ENCODE data around the gene PTH1R. TPM values are rescaled to one million over a fixed set of nuclear protein-coding genes. Genes with fewer than 3 reads are reported as not detected.

PTH1R gene
- polyA plus RNA-seq, 2 of the 4 experiments (the other 2 are of a cell fraction): 0.45 to 0.53 TPM

DNA sequence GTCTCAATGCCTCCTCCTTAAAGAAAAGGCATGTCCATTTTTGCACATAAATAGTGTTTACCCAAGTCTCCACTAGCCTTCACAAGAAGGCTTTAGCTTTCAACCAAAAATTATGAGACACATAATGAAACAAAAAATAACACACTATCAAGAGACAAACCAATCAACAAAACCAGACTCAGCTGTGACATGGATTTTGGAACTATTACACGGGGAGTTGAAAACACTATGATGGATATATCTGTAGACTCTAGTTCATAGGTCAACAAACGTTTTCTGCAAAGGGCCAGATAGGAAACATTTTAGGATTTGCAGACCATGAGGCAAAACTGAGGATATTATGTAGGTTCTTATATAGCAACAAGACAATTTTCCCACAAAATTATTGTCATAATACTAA, 39.2 kb upstream of the PTH1R start:
- ChIA-PET POLR2A (no interaction called here), CTCF (interaction anchor here (1.9 kb wide), 1 partner anchor 28 kb away, joined by 7 read pairs; no protein-coding TSS in a partner anchor)
- Histone ChIP-seq H3K27ac (no peak overlapping the region), H3K4me2 (no peak overlapping the region), H3K9me3 (peaks cover 25% of the 10 kb centered on the region; the same call in 2 of the 3 replicates), H3K4me3 (no peak overlapping the region), H3K4me1 (no peaks in the 10 kb centered on the region)
- WGBS (ENCODE audit: missing lambda C conversion rate): 42% methylated on average over 2 of the region's 2 CpGs
- ATAC-seq (no peak), DNase-seq (ENCODE audit: low read depth in 1 of 2, low spot score in 1 of 2) (no peak), FAIRE-seq (no peak)
- TF ChIP-seq HOXA7 (CRISPR knock-in tag; IDR thresholded peaks at IDR 0.05): no peak
- TF ChIP-seq CHD2 (IDR thresholded peaks at IDR 0.05; ENCODE audit: low read length, partially characterized antibody): no peak
- TF ChIP-seq, protein P1, sequence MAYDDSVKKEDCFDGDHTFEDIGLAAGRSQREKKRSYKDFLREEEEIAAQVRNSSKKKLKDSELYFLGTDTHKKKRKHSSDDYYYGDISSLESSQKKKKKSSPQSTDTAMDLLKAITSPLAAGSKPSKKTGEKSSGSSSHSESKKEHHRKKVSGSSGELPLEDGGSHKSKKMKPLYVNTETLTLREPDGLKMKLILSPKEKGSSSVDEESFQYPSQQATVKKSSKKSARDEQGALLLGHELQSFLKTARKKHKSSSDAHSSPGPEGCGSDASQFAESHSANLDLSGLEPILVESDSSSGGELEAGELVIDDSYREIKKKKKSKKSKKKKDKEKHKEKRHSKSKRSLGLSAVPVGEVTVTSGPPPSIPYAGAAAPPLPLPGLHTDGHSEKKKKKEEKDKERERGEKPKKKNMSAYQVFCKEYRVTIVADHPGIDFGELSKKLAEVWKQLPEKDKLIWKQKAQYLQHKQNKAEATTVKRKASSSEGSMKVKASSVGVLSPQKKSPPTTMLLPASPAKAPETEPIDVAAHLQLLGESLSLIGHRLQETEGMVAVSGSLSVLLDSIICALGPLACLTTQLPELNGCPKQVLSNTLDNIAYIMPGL (CRISPR knock-in tag; IDR thresholded peaks at IDR 0.05; ENCODE audit: borderline replicate concordance): no peak
- TF ChIP-seq BHLHE40 (IDR thresholded peaks at IDR 0.05; ENCODE audit: low read depth, low read length): no peak
- TF ChIP-seq HOXB5 (CRISPR knock-in tag; IDR thresholded peaks at IDR 0.05): no peak
- no peak for TF ChIP-seq GATA3 (IDR thresholded peaks at IDR 0.05; ENCODE audit: borderline replicate concordance)
- TF ChIP-seq, protein P2, sequence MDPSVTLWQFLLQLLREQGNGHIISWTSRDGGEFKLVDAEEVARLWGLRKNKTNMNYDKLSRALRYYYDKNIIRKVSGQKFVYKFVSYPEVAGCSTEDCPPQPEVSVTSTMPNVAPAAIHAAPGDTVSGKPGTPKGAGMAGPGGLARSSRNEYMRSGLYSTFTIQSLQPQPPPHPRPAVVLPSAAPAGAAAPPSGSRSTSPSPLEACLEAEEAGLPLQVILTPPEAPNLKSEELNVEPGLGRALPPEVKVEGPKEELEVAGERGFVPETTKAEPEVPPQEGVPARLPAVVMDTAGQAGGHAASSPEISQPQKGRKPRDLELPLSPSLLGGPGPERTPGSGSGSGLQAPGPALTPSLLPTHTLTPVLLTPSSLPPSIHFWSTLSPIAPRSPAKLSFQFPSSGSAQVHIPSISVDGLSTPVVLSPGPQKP (IDR thresholded peaks at IDR 0.05; ENCODE audit: low read depth, low read length): no peak
- TF ChIP-seq, protein P3, sequence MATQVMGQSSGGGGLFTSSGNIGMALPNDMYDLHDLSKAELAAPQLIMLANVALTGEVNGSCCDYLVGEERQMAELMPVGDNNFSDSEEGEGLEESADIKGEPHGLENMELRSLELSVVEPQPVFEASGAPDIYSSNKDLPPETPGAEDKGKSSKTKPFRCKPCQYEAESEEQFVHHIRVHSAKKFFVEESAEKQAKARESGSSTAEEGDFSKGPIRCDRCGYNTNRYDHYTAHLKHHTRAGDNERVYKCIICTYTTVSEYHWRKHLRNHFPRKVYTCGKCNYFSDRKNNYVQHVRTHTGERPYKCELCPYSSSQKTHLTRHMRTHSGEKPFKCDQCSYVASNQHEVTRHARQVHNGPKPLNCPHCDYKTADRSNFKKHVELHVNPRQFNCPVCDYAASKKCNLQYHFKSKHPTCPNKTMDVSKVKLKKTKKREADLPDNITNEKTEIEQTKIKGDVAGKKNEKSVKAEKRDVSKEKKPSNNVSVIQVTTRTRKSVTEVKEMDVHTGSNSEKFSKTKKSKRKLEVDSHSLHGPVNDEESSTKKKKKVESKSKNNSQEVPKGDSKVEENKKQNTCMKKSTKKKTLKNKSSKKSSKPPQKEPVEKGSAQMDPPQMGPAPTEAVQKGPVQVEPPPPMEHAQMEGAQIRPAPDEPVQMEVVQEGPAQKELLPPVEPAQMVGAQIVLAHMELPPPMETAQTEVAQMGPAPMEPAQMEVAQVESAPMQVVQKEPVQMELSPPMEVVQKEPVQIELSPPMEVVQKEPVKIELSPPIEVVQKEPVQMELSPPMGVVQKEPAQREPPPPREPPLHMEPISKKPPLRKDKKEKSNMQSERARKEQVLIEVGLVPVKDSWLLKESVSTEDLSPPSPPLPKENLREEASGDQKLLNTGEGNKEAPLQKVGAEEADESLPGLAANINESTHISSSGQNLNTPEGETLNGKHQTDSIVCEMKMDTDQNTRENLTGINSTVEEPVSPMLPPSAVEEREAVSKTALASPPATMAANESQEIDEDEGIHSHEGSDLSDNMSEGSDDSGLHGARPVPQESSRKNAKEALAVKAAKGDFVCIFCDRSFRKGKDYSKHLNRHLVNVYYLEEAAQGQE (IDR thresholded peaks at IDR 0.05): no peak
- no peak for TF ChIP-seq TFCP2L1 (CRISPR knock-in tag; IDR thresholded peaks at IDR 0.05)
- TF ChIP-seq, protein P4, sequence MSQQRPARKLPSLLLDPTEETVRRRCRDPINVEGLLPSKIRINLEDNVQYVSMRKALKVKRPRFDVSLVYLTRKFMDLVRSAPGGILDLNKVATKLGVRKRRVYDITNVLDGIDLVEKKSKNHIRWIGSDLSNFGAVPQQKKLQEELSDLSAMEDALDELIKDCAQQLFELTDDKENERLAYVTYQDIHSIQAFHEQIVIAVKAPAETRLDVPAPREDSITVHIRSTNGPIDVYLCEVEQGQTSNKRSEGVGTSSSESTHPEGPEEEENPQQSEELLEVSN (IDR thresholded peaks at IDR 0.05; ENCODE audit: borderline replicate concordance, low read depth): no peak
- TF ChIP-seq, protein P5, sequence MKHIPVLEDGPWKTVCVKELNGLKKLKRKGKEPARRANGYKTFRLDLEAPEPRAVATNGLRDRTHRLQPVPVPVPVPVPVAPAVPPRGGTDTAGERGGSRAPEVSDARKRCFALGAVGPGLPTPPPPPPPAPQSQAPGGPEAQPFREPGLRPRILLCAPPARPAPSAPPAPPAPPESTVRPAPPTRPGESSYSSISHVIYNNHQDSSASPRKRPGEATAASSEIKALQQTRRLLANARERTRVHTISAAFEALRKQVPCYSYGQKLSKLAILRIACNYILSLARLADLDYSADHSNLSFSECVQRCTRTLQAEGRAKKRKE (CRISPR knock-in tag; IDR thresholded peaks at IDR 0.05; ENCODE audit: low read depth): no peak
- no peak for TF ChIP-seq ZSCAN20 (CRISPR knock-in tag; IDR thresholded peaks at IDR 0.05)
- no peak for TF ChIP-seq KDM1A (IDR thresholded peaks at IDR 0.05; ENCODE audit: low read depth)
- TF ChIP-seq EP300 (IDR thresholded peaks at IDR 0.05): no peak
- no peak for TF ChIP-seq RNF2 (IDR thresholded peaks at IDR 0.05; ENCODE audit: borderline replicate concordance, low read depth)
- TF ChIP-seq, protein P6, sequence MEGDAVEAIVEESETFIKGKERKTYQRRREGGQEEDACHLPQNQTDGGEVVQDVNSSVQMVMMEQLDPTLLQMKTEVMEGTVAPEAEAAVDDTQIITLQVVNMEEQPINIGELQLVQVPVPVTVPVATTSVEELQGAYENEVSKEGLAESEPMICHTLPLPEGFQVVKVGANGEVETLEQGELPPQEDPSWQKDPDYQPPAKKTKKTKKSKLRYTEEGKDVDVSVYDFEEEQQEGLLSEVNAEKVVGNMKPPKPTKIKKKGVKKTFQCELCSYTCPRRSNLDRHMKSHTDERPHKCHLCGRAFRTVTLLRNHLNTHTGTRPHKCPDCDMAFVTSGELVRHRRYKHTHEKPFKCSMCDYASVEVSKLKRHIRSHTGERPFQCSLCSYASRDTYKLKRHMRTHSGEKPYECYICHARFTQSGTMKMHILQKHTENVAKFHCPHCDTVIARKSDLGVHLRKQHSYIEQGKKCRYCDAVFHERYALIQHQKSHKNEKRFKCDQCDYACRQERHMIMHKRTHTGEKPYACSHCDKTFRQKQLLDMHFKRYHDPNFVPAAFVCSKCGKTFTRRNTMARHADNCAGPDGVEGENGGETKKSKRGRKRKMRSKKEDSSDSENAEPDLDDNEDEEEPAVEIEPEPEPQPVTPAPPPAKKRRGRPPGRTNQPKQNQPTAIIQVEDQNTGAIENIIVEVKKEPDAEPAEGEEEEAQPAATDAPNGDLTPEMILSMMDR (IDR thresholded peaks at IDR 0.05): no peak
- no peak for TF ChIP-seq FOSL2 (IDR thresholded peaks at IDR 0.05)
- no peak for TF ChIP-seq FOSL2 (CRISPR knock-in tag; IDR thresholded peaks at IDR 0.05)
